ENCODE data around the gene PPP6C.

Gene PPP6C

GRCh38 chr9:125103021-125103420, 86.6 kb downstream of the PPP6C start:
- DNase-seq (ENCODE audit: low spot score) = no peak
- in situ Hi-C loops (cut with MboI; ENCODE audit: low pct_unique_long_range_greater_than_20kb, low sequenced_read_pairs, unreplicated experiment) = no loop called here
- no peak for TF ChIP-seq CTCF (IDR thresholded peaks at IDR 0.05; ENCODE audit: extremely low read depth, insufficient read depth, missing control alignments)

GRCh38 chr9:125100822-125101221, 88.8 kb downstream of the PPP6C start:
- in situ Hi-C loops (cut with MboI; ENCODE audit: low pct_unique_long_range_greater_than_20kb, low sequenced_read_pairs, unreplicated experiment) = no loop called here
- TF ChIP-seq CTCF (IDR thresholded peaks at IDR 0.05; ENCODE audit: extremely low read depth, insufficient read depth, missing control alignments) = no peak
- DNase-seq (ENCODE audit: low spot score) = no peak

GRCh38 chr9:125099816-125100215, 89.8 kb downstream of the PPP6C start:
- in situ Hi-C loops (cut with MboI; ENCODE audit: low pct_unique_long_range_greater_than_20kb, low sequenced_read_pairs, unreplicated experiment) = no loop called here
- no peak for DNase-seq (ENCODE audit: low spot score)

More at GRCh38 chr9:125099816-125100215, 89.8 kb downstream of the PPP6C start:
- TF ChIP-seq CTCF (IDR thresholded peaks at IDR 0.05; ENCODE audit: extremely low read depth, insufficient read depth, missing control alignments) = no peak
